Kasumi-1 (cell line): ENCODE results near the gene TOX2.

ENCODE experiments used
- DNase-seq, 2 experiments: peaks; one replicate each; lab custom pipeline; 2025; lab: John Stamatoyannopoulos, UW

Gene TOX2

GRCh38 chr20:43914311-43915210 lies at the start of gene TOX2:
TSS of gene TOX2 (plus strand) at chr20:43914852. CDS start at chr20:43914892, 40 bp downstream.
- no peak for DNase-seq

GRCh38 chr20:43868091-43868490 lies 46.6 kb upstream of the TOX2 start:
- no peak for DNase-seq

GRCh38 chr20:43870484-43870883 lies 44.2 kb upstream of the TOX2 start:
- no peak for DNase-seq

GRCh38 chr20:43878776-43879175 lies 35.9 kb upstream of the TOX2 start:
- DNase-seq = no peak

GRCh38 chr20:43893930-43894329 lies 20.7 kb upstream of the TOX2 start:
- no peak for DNase-seq

- no peak for DNase-seq
Measured at GRCh38 chr20:43894491-43894890, 20.2 kb upstream of the TOX2 start.

- no peak for DNase-seq
Measured at GRCh38 chr20:43895235-43895634, 19.4 kb upstream of the TOX2 start.

GRCh38 chr20:43899274-43900120 lies 15.2 kb upstream of the TOX2 start:
- DNase-seq = no peak

GRCh38 chr20:43900121-43900466 lies 14.6 kb upstream of the TOX2 start:
- no peak for DNase-seq

GRCh38 chr20:43900496-43900895 lies 14.2 kb upstream of the TOX2 start:
- DNase-seq = no peak

GRCh38 chr20:43901296-43901695 lies 13.4 kb upstream of the TOX2 start:
- no peak for DNase-seq

- DNase-seq = no peak
Measured at GRCh38 chr20:43903953-43904826, 10.5 kb upstream of the TOX2 start.

- no peak for DNase-seq
Measured at GRCh38 chr20:43904827-43905177, 9.8 kb upstream of the TOX2 start.

GRCh38 chr20:43906505-43907034 lies 8.1 kb upstream of the TOX2 start:
- DNase-seq = no peak

- no peak for DNase-seq
Measured at GRCh38 chr20:43909211-43909610, 5.4 kb upstream of the TOX2 start.

GRCh38 chr20:43909720-43910119 lies 4.9 kb upstream of the TOX2 start:
- peak in 1 of 2 experiments; percentile 1 for DNase-seq

GRCh38 chr20:43910564-43910963 lies 4.1 kb upstream of the TOX2 start:
- no peak for DNase-seq

GRCh38 chr20:43911066-43911465 lies 3.6 kb upstream of the TOX2 start:
- no peak for DNase-seq

GRCh38 chr20:43913291-43914025 lies 1.2 kb upstream of the TOX2 start:
- no peak for DNase-seq

GRCh38 chr20:43915211-43916072 lies 790 bp downstream of the TOX2 start:
- DNase-seq = no peak
